ENCODE measurements around the gene FHOD3. TPM values are rescaled to one million over a fixed set of nuclear protein-coding genes. Genes with fewer than 3 reads are reported as not detected.

The FHOD3 gene
- total RNA-seq: not detected

- Histone ChIP-seq H3K27me3 (ENCODE audit: insufficient read depth, low read length) (peaks cover 58% of the 10 kb centered on the region), H3K4me3 (ENCODE audit: low read length) (no peak within 1 kb of the TSS)
These were observed at the start of gene FHOD3 for GRCh38 chr18:36297417-36298125. Gene FHOD3 (plus strand): TSS chr18:36297713. CDS start chr18:36297836, 123 bp downstream.

GRCh38 chr18:36249392-36249791 lies 48.1 kb upstream of the FHOD3 start:
- Histone ChIP-seq H3K4me1 (ENCODE audit: insufficient read depth, low read length) (no peaks in the 10 kb centered on the region), H3K4me3 (ENCODE audit: low read length) (no peak overlapping the region), H3K27me3 (ENCODE audit: insufficient read depth, low read length) (no peaks in the 10 kb centered on the region), H3K9me3 (ENCODE audit: low read depth, low read length) (peaks cover 4% of the 10 kb centered on the region)

More at GRCh38 chr18:36297417-36298125, at the start of gene FHOD3:
- H3K4me1 ChIP-seq (ENCODE audit: insufficient read depth, low read length): peaks cover 4% of the 10 kb centered on the region
- H3K9me3 ChIP-seq (ENCODE audit: low read depth, low read length): no peaks in the 10 kb centered on the region

- H3K27me3 ChIP-seq (ENCODE audit: insufficient read depth, low read length): no peaks in the 10 kb centered on the region
- H3K4me3 ChIP-seq (ENCODE audit: low read length): no peak overlapping the region
- H3K9me3 ChIP-seq (ENCODE audit: low read depth, low read length): no peaks in the 10 kb centered on the region
- no peaks in the 10 kb centered on the region for H3K4me1 ChIP-seq (ENCODE audit: insufficient read depth, low read length)
These were observed 46.7 kb upstream of the FHOD3 start for GRCh38 chr18:36250827-36251226.

DNA sequence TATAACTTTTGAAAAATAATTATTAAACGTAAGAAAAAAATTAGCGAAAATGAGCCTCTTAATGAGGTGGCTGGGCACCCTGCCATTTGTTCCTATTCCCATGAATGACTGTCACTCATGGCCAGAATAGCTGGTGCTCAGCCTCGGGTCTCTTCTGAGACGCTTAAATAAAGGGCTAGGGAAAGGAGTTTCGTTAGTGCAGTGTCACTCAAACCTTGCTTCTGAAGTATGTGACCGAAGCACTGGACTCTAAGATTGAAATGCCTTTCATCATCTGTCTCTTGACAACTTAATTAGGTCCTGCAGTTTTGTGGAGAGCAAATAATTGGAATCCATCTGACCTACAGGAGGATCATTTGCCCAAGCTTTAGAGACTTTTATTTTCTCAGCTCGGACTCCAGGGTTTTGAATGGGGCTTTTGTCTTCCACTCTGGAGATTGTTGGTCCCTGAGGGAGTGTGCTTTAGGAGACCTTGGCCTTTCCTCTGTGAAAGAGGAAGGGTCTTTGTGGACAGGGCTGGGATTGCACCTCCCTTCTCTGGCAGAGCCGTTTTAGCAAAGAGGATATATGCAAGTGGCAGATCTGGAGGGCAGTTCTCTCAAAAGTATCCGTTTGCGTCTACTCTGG lies 42.3 kb upstream of the FHOD3 start:
- H3K4me3 ChIP-seq (ENCODE audit: low read length): no peak overlapping the region
- H3K4me1 ChIP-seq (ENCODE audit: insufficient read depth, low read length): no peaks in the 10 kb centered on the region
- no peaks in the 10 kb centered on the region for H3K27me3 ChIP-seq (ENCODE audit: insufficient read depth, low read length)
- H3K9me3 ChIP-seq (ENCODE audit: low read depth, low read length): no peaks in the 10 kb centered on the region

- no peaks in the 10 kb centered on the region for H3K4me1 ChIP-seq (ENCODE audit: insufficient read depth, low read length)
- H3K27me3 ChIP-seq (ENCODE audit: insufficient read depth, low read length): no peaks in the 10 kb centered on the region
- no peak overlapping the region for H3K4me3 ChIP-seq (ENCODE audit: low read length)
- H3K9me3 ChIP-seq (ENCODE audit: low read depth, low read length): no peaks in the 10 kb centered on the region
These were observed 41.4 kb upstream of the FHOD3 start for GRCh38 chr18:36256094-36256493.

DNA sequence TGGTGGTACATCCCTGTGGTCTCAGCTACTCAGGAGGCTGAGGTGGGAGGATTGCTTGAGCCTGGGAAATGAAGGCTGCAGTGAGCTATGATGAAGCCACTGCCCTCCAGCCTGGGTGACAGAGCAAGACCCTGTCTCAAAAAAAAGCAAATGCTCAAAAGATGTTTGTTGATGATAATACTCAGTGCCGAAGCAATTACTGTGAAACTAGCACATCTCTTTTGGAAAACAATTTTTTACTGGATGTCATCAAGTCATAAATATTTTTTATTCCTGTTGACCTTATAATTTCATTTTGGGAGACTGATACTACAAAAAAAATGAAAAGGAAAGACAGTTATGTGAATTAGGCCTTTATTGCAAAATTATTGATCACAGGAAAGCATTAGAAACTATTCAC lies 34.5 kb upstream of the FHOD3 start:
- no peaks in the 10 kb centered on the region for H3K9me3 ChIP-seq (ENCODE audit: low read depth, low read length)
- H3K27me3 ChIP-seq (ENCODE audit: insufficient read depth, low read length): no peaks in the 10 kb centered on the region
- no peak overlapping the region for H3K4me3 ChIP-seq (ENCODE audit: low read length)
- no peaks in the 10 kb centered on the region for H3K4me1 ChIP-seq (ENCODE audit: insufficient read depth, low read length)

DNA sequence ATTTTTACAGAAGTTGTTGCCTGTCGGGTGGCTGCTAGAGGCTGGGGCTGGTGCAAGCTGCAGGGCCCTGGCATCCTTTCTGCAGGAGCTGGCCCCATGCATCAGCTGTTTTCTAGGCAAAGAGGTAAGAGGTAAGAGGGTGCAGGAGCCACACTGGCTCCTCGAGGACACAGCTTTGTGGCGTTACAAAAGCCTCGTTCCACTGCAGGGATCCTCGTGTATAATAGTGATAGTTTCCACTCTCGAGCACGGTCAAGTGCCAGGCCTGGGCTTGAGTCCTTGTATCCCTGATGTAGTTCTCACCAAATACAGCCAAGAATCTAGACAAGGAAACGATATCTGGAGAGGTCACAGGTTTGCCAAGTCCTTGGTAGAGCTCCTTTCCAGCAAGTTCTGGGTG lies 33.2 kb upstream of the FHOD3 start:
- Histone ChIP-seq H3K27me3 (ENCODE audit: insufficient read depth, low read length) (no peaks in the 10 kb centered on the region), H3K9me3 (ENCODE audit: low read depth, low read length) (no peaks in the 10 kb centered on the region), H3K4me1 (ENCODE audit: insufficient read depth, low read length) (no peaks in the 10 kb centered on the region), H3K4me3 (ENCODE audit: low read length) (no peak overlapping the region)

DNA sequence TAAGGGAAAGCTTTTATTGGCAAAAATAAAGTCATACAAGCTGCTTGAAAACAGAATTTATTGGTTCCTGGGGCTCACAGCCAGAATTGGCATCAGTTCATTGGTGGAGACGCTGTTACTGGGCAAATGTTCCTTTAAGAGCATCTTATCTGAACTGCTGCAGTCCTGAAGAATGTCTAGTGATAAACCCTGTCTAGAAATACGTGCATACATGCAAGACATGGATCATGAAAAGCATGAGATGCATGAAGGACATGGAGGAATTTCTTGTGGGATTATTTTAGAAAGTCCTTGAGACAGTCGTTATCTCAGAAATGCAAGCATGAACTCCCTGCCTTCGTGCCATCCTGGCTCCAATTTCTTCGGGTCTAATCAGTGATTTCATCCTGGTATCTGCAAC lies 32.5 kb upstream of the FHOD3 start:
- Histone ChIP-seq H3K9me3 (ENCODE audit: low read depth, low read length) (no peaks in the 10 kb centered on the region), H3K4me3 (ENCODE audit: low read length) (no peak overlapping the region), H3K27me3 (ENCODE audit: insufficient read depth, low read length) (no peaks in the 10 kb centered on the region), H3K4me1 (ENCODE audit: insufficient read depth, low read length) (no peaks in the 10 kb centered on the region)

- H3K4me3 ChIP-seq (ENCODE audit: low read length): no peak overlapping the region
- H3K4me1 ChIP-seq (ENCODE audit: insufficient read depth, low read length): no peaks in the 10 kb centered on the region
- no peaks in the 10 kb centered on the region for H3K9me3 ChIP-seq (ENCODE audit: low read depth, low read length)
- no peaks in the 10 kb centered on the region for H3K27me3 ChIP-seq (ENCODE audit: insufficient read depth, low read length)
These were observed 28.4 kb upstream of the FHOD3 start for GRCh38 chr18:36269157-36269556.

- no peaks in the 10 kb centered on the region for H3K9me3 ChIP-seq (ENCODE audit: low read depth, low read length)
- no peak overlapping the region for H3K4me3 ChIP-seq (ENCODE audit: low read length)
- H3K27me3 ChIP-seq (ENCODE audit: insufficient read depth, low read length): no peaks in the 10 kb centered on the region
- H3K4me1 ChIP-seq (ENCODE audit: insufficient read depth, low read length): no peaks in the 10 kb centered on the region
These were observed 26.4 kb upstream of the FHOD3 start for GRCh38 chr18:36271153-36271552.

GRCh38 chr18:36273347-36273746 lies 24.2 kb upstream of the FHOD3 start:
- Histone ChIP-seq H3K4me3 (ENCODE audit: low read length) (no peak overlapping the region), H3K9me3 (ENCODE audit: low read depth, low read length) (no peaks in the 10 kb centered on the region), H3K4me1 (ENCODE audit: insufficient read depth, low read length) (no peaks in the 10 kb centered on the region), H3K27me3 (ENCODE audit: insufficient read depth, low read length) (peaks cover 5% of the 10 kb centered on the region)

DNA sequence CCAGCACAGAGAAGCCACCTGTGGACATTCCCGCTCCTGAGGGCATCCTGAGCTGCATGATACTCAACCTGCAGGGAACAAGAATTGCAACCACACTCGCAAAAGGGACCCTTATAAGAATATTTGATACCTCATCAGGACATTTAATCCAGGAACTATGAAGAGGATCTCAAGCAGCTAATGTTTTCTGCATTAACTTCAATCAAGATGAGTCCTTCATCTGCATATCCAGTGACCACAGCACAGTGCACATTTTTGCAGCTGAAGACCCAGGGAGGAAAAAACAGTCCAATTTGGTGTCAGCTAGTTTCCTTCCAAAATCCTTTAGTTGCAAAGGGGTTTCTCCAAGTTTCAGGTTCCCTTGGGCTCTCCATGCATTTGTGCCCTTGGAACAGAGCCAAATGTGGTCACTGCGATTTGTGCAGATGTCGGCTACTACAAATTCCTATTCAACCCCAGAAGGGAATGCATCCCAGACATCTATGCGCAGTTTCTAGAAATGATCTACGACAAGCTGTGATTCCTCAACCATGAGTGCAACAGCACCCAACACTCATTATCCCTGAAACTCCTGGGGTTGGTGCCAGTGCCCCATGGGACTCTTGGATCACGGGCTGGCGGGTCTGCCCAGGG lies 23.3 kb upstream of the FHOD3 start:
- no peak overlapping the region for H3K4me3 ChIP-seq (ENCODE audit: low read length)
- no peaks in the 10 kb centered on the region for H3K9me3 ChIP-seq (ENCODE audit: low read depth, low read length)
- H3K4me1 ChIP-seq (ENCODE audit: insufficient read depth, low read length): no peaks in the 10 kb centered on the region
- H3K27me3 ChIP-seq (ENCODE audit: insufficient read depth, low read length): peaks cover 14% of the 10 kb centered on the region

- no peaks in the 10 kb centered on the region for H3K9me3 ChIP-seq (ENCODE audit: low read depth, low read length)
- H3K4me1 ChIP-seq (ENCODE audit: insufficient read depth, low read length): no peaks in the 10 kb centered on the region
- peaks cover 21% of the 10 kb centered on the region for H3K27me3 ChIP-seq (ENCODE audit: insufficient read depth, low read length)
- no peak overlapping the region for H3K4me3 ChIP-seq (ENCODE audit: low read length)
These were observed 22.0 kb upstream of the FHOD3 start for GRCh38 chr18:36275561-36275960.

DNA sequence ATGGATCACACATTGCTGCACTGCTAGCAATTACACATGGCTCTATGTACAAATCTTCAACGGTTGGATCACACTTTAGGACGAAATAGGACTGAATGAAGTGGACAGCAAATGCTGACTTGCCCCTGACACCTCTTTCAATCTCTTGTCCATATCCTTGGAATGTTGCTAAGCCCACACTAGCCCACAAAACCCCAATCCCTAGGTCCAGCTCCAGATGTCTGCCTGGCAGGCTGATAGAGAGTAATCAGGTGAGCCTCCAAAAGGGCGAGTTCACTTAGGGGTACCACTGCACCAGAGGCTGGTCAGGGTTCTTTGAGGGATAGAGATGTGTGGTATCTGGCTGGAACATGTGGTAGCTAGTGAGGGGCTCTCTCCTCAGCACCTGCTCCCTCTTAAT lies 18.5 kb upstream of the FHOD3 start:
- H3K27me3 ChIP-seq (ENCODE audit: insufficient read depth, low read length): peaks cover 30% of the 10 kb centered on the region
- no peak overlapping the region for H3K4me3 ChIP-seq (ENCODE audit: low read length)
- no peaks in the 10 kb centered on the region for H3K4me1 ChIP-seq (ENCODE audit: insufficient read depth, low read length)
- no peaks in the 10 kb centered on the region for H3K9me3 ChIP-seq (ENCODE audit: low read depth, low read length)

- Histone ChIP-seq H3K4me1 (ENCODE audit: insufficient read depth, low read length) (no peaks in the 10 kb centered on the region), H3K9me3 (ENCODE audit: low read depth, low read length) (no peaks in the 10 kb centered on the region), H3K27me3 (ENCODE audit: insufficient read depth, low read length) (peaks cover 27% of the 10 kb centered on the region), H3K4me3 (ENCODE audit: low read length) (no peak overlapping the region)
These were observed 15.6 kb upstream of the FHOD3 start for GRCh38 chr18:36281936-36282335.

All from mononuclear cell (primary cell).